ENCODE measurements around the gene C1orf159. TPM values are rescaled to one million over a fixed set of nuclear protein-coding genes. Genes with fewer than 3 reads are reported as not detected.

The C1orf159 gene
- total RNA-seq: 20.2 and 24.9 TPM in 2 replicates

DNA sequence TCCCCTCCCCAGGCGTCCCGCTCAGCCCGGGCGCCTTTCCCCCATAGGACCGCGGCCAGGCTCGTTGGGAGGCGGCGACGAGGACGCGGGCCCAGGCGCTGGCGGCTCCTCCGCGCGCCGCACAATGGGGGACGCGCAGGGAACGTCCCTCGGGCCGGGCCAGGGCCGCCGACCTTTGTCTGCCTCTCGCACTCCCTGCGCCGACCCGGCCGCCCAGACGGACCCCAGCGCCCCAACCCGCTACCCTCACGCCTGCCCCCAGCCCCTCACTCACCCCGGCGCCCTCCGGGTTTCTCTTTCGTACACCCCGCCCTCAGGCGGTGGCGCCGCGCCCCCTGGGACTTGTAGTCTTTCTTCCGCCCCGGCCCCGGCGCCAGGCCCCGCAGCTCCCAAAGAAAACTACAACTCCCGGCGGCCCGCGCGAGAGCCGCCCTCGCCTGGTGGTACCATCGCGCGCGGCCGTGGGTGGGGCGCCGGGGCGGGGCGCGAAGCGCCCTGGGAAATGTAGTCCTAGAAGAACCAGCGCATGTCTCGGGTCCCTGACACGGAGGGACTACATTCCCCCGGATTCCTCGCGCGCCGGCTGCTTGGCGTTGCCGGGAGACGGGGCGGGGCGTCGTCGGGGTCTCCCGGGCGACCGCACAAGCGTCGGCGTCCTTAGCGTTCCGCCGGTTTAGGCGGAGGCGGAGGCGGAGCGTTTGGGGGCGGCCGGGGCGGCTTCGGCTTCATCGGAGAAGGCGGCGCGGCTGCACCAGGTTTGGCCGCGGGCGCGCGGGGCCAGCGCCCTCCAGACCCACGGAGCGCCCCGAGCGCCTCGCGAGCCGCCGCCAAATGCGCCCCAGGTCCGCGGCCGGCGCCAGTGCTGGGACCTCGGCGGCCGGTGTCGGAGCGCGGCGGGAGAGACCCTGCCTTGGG lies at the start of gene C1orf159:
Gene C1orf159 (minus strand): TSS at position 304 of the 915 bp plus-strand sequence. CDS start 24,546 bp downstream, outside the sequence.
- H3K4me3 ChIP-seq (ENCODE audit: low read depth, low read length): peak within 1 kb of the TSS; percentile 75
- peak; percentile 57 for DNase-seq (ENCODE audit: low read depth)
- TF ChIP-seq, protein P1, sequence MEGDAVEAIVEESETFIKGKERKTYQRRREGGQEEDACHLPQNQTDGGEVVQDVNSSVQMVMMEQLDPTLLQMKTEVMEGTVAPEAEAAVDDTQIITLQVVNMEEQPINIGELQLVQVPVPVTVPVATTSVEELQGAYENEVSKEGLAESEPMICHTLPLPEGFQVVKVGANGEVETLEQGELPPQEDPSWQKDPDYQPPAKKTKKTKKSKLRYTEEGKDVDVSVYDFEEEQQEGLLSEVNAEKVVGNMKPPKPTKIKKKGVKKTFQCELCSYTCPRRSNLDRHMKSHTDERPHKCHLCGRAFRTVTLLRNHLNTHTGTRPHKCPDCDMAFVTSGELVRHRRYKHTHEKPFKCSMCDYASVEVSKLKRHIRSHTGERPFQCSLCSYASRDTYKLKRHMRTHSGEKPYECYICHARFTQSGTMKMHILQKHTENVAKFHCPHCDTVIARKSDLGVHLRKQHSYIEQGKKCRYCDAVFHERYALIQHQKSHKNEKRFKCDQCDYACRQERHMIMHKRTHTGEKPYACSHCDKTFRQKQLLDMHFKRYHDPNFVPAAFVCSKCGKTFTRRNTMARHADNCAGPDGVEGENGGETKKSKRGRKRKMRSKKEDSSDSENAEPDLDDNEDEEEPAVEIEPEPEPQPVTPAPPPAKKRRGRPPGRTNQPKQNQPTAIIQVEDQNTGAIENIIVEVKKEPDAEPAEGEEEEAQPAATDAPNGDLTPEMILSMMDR (conservative IDR thresholded peaks at IDR 0.05; ENCODE audit: low read depth, low read length): no peak

DNA sequence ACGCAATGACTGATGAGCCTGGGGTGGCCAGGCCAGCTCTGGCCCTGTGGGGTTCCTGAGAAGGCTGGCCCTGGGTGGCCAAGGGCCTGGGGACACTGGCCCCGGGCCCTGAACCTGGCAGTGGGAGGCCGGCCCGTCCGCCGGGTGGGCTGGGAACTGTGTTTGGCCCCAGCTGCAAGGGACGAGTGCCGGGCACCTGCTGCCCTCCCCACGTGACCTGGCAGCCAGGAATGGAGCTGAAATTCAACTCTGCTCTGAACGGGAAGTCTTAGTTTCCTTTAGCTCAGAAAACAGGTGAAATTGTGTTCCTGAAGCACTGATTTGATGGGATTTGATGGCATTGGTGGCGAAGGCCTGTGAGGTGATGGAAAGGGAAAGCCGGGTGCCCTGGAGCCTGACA lies 49.6 kb upstream of the C1orf159 start:
- peak overlapping the region; percentile 88 for H3K4me3 ChIP-seq (ENCODE audit: low read depth, low read length)
- TF ChIP-seq, protein P1 (conservative IDR thresholded peaks at IDR 0.05; ENCODE audit: low read depth, low read length): no peak
- no peak for DNase-seq (ENCODE audit: low read depth)

DNA sequence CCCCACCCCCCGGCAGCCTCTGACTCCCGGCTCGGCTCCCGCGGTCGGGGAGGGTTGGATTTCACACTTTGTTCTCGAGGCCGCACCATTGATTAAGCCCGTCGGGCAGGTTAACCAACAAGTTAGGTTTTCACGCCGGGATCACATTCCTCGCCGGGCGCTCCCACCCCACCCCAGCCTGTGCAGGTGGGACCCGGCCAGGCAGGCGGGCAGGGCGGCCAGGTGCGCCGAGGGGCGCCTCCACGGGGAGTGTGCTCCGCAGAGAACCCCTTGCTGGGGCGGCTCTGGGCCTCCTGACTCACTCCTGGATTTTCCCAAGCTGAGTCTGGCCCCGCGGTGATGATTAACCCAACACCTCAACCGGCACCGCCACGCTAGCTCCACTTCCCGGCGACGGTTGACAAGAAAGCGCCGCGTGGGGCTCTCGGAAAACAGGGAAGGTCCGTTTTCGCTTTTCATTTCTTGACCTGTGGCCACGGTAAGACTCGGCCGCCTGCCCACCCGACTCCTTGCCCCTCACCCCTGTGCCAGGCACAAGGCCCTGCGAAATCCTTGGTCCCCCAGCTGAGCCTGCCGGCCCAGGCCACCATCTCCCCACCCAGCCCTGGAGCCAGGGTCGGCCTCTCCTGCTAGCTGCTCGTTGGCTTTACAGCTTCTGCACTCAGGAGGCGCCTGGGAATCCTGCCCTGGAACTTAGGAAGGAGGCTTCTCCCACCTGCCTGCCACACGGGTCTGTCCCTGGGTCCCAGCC lies 49.0 kb upstream of the C1orf159 start:
- H3K4me3 ChIP-seq (ENCODE audit: low read depth, low read length): peak overlapping the region; percentile 88
- DNase-seq (ENCODE audit: low read depth): peak; percentile 64
- TF ChIP-seq, protein P1 (conservative IDR thresholded peaks at IDR 0.05; ENCODE audit: low read depth, low read length): no peak

DNA sequence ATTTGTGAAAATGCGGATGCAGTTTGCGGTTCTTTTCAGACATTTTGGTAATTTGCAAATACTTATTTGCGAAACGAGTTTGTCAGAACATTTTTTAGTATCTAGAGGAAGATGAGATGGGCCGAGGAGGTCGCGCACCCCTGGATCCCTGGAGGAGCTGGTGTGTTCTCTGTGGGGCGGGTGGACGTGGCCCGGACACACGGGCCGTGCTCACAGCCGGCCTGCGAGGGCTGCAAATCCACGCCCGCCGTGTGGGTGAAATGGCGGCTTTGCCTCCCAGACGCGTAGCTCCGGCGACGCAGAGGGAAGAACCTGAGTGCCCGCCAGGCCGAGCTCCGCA lies 48.4 kb upstream of the C1orf159 start:
- no peak for DNase-seq (ENCODE audit: low read depth)
- TF ChIP-seq, protein P1 (conservative IDR thresholded peaks at IDR 0.05; ENCODE audit: low read depth, low read length): no peak
- H3K4me3 ChIP-seq (ENCODE audit: low read depth, low read length): peak overlapping the region; percentile 88

DNA sequence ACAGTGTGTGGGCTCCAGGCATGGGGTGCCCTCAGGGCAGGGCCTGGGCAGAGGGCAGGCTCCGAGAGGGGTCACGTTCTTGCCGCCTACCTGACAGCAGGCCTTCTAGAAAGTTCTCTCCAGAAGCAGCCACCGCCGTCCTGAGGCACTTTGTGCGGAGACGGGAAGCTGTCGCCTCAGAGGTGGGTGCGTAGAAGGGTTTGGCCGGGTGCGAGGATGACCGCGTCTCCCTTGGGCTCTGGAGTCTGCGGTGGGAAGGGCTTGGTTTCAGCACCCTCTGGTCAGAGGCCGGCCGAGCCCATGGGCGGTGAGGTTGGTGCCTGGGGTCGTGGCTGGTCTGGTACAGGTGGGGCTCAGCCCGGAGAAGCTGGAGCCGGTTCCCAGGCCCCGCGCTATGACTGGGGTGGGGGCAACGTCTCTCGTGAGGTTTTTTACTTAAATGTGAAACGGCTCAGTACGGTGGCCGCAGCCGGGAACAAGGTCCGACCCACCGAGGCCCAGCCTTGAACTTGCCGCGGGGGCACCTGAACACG lies 47.7 kb upstream of the C1orf159 start:
- no peak for DNase-seq (ENCODE audit: low read depth)
- peak overlapping the region; percentile 88 for H3K4me3 ChIP-seq (ENCODE audit: low read depth, low read length)
- TF ChIP-seq, protein P1 (conservative IDR thresholded peaks at IDR 0.05; ENCODE audit: low read depth, low read length): no peak

DNA sequence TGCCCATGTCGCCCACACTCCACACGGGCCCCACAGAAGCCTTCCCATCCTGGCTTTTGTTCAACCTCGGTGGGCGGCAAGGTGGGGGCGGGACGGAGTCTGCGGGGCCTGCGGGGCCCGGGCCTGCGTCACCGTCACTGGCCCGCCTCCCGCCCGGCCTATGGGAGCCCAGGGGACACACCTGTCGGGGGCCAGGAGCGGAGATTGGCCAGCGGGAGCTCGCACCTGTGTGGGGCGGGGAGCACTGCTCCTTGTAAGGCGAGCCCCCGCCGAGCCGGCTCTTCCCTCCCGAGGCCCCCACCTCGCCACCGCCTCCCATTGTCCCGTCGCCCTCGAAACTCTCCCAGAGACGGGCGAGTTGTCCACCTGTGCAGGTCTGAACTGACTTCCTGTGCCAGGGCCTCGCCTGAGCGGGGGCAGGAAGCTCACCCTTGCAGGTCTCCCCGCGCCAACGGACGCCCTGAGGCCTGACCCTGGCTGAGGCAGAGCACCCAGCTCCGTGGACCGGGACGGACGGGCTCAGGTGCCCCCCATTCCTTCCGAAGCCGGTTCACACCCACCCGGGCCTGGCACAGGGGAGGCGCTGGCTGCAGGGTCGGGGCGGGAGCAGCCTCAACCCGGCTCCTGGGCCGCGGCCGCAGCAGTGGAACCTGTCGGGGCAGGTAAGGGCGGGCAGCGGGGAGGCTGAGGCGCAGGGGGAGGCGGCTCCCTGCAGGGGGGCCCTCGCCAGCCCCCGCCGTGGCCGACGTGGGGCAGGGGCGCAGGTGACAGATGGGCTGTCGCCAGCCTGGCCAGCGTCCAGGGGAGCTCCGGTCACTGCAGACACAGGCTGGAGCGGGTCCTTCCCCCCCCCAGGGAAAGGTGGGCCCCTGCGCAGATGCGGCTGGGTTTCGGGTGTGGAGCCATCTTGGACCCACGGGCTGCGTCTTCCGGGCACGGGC lies 47.0 kb upstream of the C1orf159 start:
- TF ChIP-seq, protein P1 (conservative IDR thresholded peaks at IDR 0.05; ENCODE audit: low read depth, low read length): no peak
- DNase-seq (ENCODE audit: low read depth): no peak
- H3K4me3 ChIP-seq (ENCODE audit: low read depth, low read length): peak overlapping the region; percentile 88
